C4-2B (cell line): ENCODE results near the gene KNTC1.

Experiments used
- ZFX ChIP-seq: fragments of 450-650 bp; IDR thresholded peaks from 2 replicates; pipeline ENCODE4 v1.6.1; 2017
- TF ChIP-seq, protein P1 (sequence below): fragments of 450-650 bp; conservative IDR thresholded peaks from 2 replicates; pipeline ENCODE4 v1.5.1; 2017; ENCODE audit warnings: mild to moderate bottlenecking

DNA sequence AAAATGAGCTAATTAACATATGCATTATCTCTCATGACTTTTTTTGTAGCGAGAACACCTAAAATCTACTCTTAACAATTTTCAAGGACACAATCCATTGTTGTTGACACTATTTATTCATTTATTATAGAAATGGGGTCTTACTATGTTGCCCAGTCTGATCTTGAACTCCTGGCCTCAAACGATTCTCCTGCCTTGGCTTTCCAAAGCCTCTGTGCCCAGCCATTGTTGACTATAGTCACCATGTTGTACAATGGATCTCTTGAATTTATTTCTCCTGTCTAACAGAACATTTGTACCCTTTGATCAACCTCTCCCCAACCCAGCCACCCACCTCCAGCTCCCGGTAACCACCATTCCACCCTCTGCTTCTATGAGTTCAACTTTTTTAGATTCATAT is 134.9 kb downstream of the KNTC1 start:
- TF ChIP-seq, protein P1, sequence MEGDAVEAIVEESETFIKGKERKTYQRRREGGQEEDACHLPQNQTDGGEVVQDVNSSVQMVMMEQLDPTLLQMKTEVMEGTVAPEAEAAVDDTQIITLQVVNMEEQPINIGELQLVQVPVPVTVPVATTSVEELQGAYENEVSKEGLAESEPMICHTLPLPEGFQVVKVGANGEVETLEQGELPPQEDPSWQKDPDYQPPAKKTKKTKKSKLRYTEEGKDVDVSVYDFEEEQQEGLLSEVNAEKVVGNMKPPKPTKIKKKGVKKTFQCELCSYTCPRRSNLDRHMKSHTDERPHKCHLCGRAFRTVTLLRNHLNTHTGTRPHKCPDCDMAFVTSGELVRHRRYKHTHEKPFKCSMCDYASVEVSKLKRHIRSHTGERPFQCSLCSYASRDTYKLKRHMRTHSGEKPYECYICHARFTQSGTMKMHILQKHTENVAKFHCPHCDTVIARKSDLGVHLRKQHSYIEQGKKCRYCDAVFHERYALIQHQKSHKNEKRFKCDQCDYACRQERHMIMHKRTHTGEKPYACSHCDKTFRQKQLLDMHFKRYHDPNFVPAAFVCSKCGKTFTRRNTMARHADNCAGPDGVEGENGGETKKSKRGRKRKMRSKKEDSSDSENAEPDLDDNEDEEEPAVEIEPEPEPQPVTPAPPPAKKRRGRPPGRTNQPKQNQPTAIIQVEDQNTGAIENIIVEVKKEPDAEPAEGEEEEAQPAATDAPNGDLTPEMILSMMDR: no peak
- TF ChIP-seq ZFX: no peak
